Muscle of leg (tissue), 11 donors: ENCODE results near the gene VRK2. TPM values are rescaled to one million over a fixed set of nuclear protein-coding genes. Genes with fewer than 3 reads are reported as not detected.
"Not testable (repeated sequence)": the region's sequence is repeated elsewhere in the genome, so short reads cannot be mapped to it uniquely, and the experiment has no call there.

Experiments
- DNase-seq: peaks from one replicate; pipeline ENCODE4 v3.0.0; 2013
- H3K27ac ChIP-seq: one replicate; pipeline ENCODE4 v1.5.1; 2013; ENCODE audit warnings: mild to moderate bottlenecking, low read length, control low read depth
- H3K27me3 ChIP-seq: one replicate; pipeline ENCODE4 v1.6.1; 2013; ENCODE audit warnings: low read length; ENCODE audit not compliant: control insufficient read depth, insufficient read depth
- H3K36me3 ChIP-seq: one replicate; pipeline ENCODE4 v1.6.1; 2013; ENCODE audit warnings: low read length; ENCODE audit not compliant: control insufficient read depth, insufficient read depth
- H3K4me1 ChIP-seq: one replicate; pipeline ENCODE4 v1.6.1; 2013; ENCODE audit warnings: low read length; ENCODE audit not compliant: control insufficient read depth, insufficient read depth
- H3K4me3 ChIP-seq: one replicate; pipeline ENCODE4 v1.5.1; 2013; ENCODE audit warnings: low read length, control low read depth
- H3K9me3 ChIP-seq: replicated peaks from 2 replicates; pipeline ENCODE4 v1.6.1; 2013; ENCODE audit warnings: low read depth, low read length; ENCODE audit not compliant: control insufficient read depth
- WGBS: methylation state at CpG from one replicate; pipeline ENCODE4 v1.1.5; 2013; ENCODE audit warnings: missing lambda C conversion rate; ENCODE audit not compliant: insufficient coverage; 5-methylcytosine and 5-hydroxymethylcytosine counted together
- polyA plus RNA-seq, 8 donors: library from polyadenylated mRNA; unstranded; fragments of 120-200 nt; gene quantifications; one replicate each; pipeline versions ENCODE4 v1.2.1 to v1.2.3, GENCODE V29; 2013; ENCODE audit warnings: inconsistent platforms in 1 of 8, low replicate concordance in 1 of 8; ENCODE audit not compliant: insufficient read length in 8 of 8, insufficient read depth in 1 of 8
- total RNA-seq: library from RNA; stranded (reverse); fragments of 120-200 nt; gene quantifications from one replicate; pipeline ENCODE4 v1.2.4, GENCODE V29; 2013

Gene VRK2
- total and polyA plus RNA-seq, 9 donors: 12.2 to 17.7 (median 14.2) TPM

- no CpG with 5 or more reads among the region's 2 CpGs for WGBS
- DNase-seq: peak; percentile 58
These were observed 83.6 kb downstream of the VRK2 start for GRCh38 chr2:58130238-58130637.

GRCh38 chr2:58131191-58132011 lies 84.8 kb downstream of the VRK2 start:
- Histone ChIP-seq H3K4me3 (no peak overlapping the region), H3K4me1 (peaks cover 3% of the 10 kb centered on the region), H3K36me3 (no peaks in the 10 kb centered on the region), H3K9me3 (no peaks in the 10 kb centered on the region), H3K27me3 (no peaks in the 10 kb centered on the region), H3K27ac (no peak overlapping the region)
- no CpG with 5 or more reads among the region's 5 CpGs for WGBS
- DNase-seq: peak; percentile 61

More at GRCh38 chr2:58130238-58130637, 83.6 kb downstream of the VRK2 start:
- Histone ChIP-seq H3K36me3 (no peaks in the 10 kb centered on the region), H3K4me3 (no peak overlapping the region), H3K27me3 (no peaks in the 10 kb centered on the region), H3K4me1 (peaks cover 3% of the 10 kb centered on the region), H3K9me3 (no peaks in the 10 kb centered on the region), H3K27ac (no peak overlapping the region)

GRCh38 chr2:58133395-58133794 lies 86.8 kb downstream of the VRK2 start:
- Histone ChIP-seq H3K4me1 (peaks cover 3% of the 10 kb centered on the region), H3K27me3 (no peaks in the 10 kb centered on the region), H3K9me3 (no peaks in the 10 kb centered on the region), H3K27ac (no peak overlapping the region), H3K4me3 (no peak overlapping the region), H3K36me3 (no peaks in the 10 kb centered on the region)
- DNase-seq: no peak

GRCh38 chr2:58135861-58136260 lies 89.3 kb downstream of the VRK2 start:
- no peaks in the 10 kb centered on the region for H3K9me3 ChIP-seq
- H3K27ac ChIP-seq: no peak overlapping the region
- no CpG with 5 or more reads among the region's 2 CpGs for WGBS
- no peak overlapping the region for H3K4me3 ChIP-seq
- H3K4me1 ChIP-seq: peaks cover 3% of the 10 kb centered on the region
- no peak for DNase-seq
- H3K36me3 ChIP-seq: no peaks in the 10 kb centered on the region
- H3K27me3 ChIP-seq: no peaks in the 10 kb centered on the region

GRCh38 chr2:58137221-58137620 lies 90.6 kb downstream of the VRK2 start:
- Histone ChIP-seq H3K9me3 (no peaks in the 10 kb centered on the region), H3K4me1 (no peaks in the 10 kb centered on the region), H3K27ac (no peak overlapping the region), H3K27me3 (no peaks in the 10 kb centered on the region), H3K36me3 (no peaks in the 10 kb centered on the region), H3K4me3 (no peak overlapping the region)
- peak; percentile 64 for DNase-seq

GRCh38 chr2:58137856-58138255 lies 91.2 kb downstream of the VRK2 start:
- no peak overlapping the region for H3K4me3 ChIP-seq
- H3K36me3 ChIP-seq: no peaks in the 10 kb centered on the region
- H3K27me3 ChIP-seq: no peaks in the 10 kb centered on the region
- H3K27ac ChIP-seq: no peak overlapping the region
- H3K9me3 ChIP-seq: no peaks in the 10 kb centered on the region
- peak; percentile 50 for DNase-seq
- WGBS: no CpG with 5 or more reads among the region's 1 CpG
- no peaks in the 10 kb centered on the region for H3K4me1 ChIP-seq

GRCh38 chr2:58138396-58139030 lies 91.9 kb downstream of the VRK2 start:
- no peak for DNase-seq
- no CpG with 5 or more reads among the region's 3 CpGs for WGBS
- no peaks in the 10 kb centered on the region for H3K4me1 ChIP-seq
- no peaks in the 10 kb centered on the region for H3K9me3 ChIP-seq
- H3K4me3 ChIP-seq: no peak overlapping the region
- H3K36me3 ChIP-seq: no peaks in the 10 kb centered on the region
- H3K27me3 ChIP-seq: no peaks in the 10 kb centered on the region
- H3K27ac ChIP-seq: no peak overlapping the region

GRCh38 chr2:58140508-58141072 lies 94.0 kb downstream of the VRK2 start:
- no CpG with 5 or more reads among the region's 3 CpGs for WGBS
- Histone ChIP-seq H3K9me3 (no peaks in the 10 kb centered on the region), H3K4me1 (no peaks in the 10 kb centered on the region), H3K36me3 (no peaks in the 10 kb centered on the region), H3K4me3 (no peak overlapping the region), H3K27me3 (no peaks in the 10 kb centered on the region), H3K27ac (no peak overlapping the region)
- peak; percentile 58 for DNase-seq

GRCh38 chr2:58145769-58146168 lies 99.2 kb downstream of the VRK2 start:
- H3K27me3 ChIP-seq, DNase-seq, H3K36me3 ChIP-seq, H3K4me1 ChIP-seq, H3K4me3 ChIP-seq, H3K9me3 ChIP-seq, H3K27ac ChIP-seq: not testable (repeated sequence)
- no CpG with 5 or more reads among the region's 6 CpGs for WGBS

- no CpG with 5 or more reads among the region's 1 CpG for WGBS
- H3K27me3 ChIP-seq: no peaks in the 10 kb centered on the region
- peaks cover 2% of the 10 kb centered on the region for H3K36me3 ChIP-seq
These were observed 100.1 kb downstream of the VRK2 start for GRCh38 chr2:58146707-58147106.

More at GRCh38 chr2:58146707-58147106, 100.1 kb downstream of the VRK2 start:
- no peak for DNase-seq
- Histone ChIP-seq H3K9me3 (no peaks in the 10 kb centered on the region), H3K4me1 (no peaks in the 10 kb centered on the region), H3K27ac (no peak overlapping the region), H3K4me3 (no peak overlapping the region)
